Measurements from ENCODE around the gene RFX2.
"Not testable (repeated sequence)": the region's sequence is repeated elsewhere in the genome, so short reads cannot be mapped to it uniquely, and the experiment has no call there.

RFX2 gene

GRCh38 chr19:5993648-5994358, 116.5 kb downstream of the RFX2 start:
- Histone ChIP-seq H3K4me3 (ENCODE audit: low read length) (no peak overlapping the region), H3K4me1 (ENCODE audit: control insufficient read depth, insufficient read depth, low read length) (peaks cover 8% of the 10 kb centered on the region), H3K36me3 (ENCODE audit: control insufficient read depth, insufficient read depth, low read length) (no peaks in the 10 kb centered on the region), H3K9me3 (ENCODE audit: control insufficient read depth, low read length) (no peaks in the 10 kb centered on the region), H3K9ac (ENCODE audit: low read length) (no peak overlapping the region), H3K27me3 (ENCODE audit: control insufficient read depth, insufficient read depth, low read length) (no peaks in the 10 kb centered on the region)

- Histone ChIP-seq H3K4me3 (ENCODE audit: low read length) (no peak overlapping the region), H3K36me3 (ENCODE audit: control insufficient read depth, insufficient read depth, low read length) (no peaks in the 10 kb centered on the region), H3K9me3 (ENCODE audit: control insufficient read depth, low read length) (no peaks in the 10 kb centered on the region), H3K4me1 (ENCODE audit: control insufficient read depth, insufficient read depth, low read length) (peaks cover 8% of the 10 kb centered on the region), H3K27me3 (ENCODE audit: control insufficient read depth, insufficient read depth, low read length) (no peaks in the 10 kb centered on the region), H3K9ac (ENCODE audit: low read length) (no peak overlapping the region)
These were observed 117.1 kb downstream of the RFX2 start for GRCh38 chr19:5993201-5993600.

- Histone ChIP-seq H3K9me3 (ENCODE audit: control insufficient read depth, low read length) (no peaks in the 10 kb centered on the region), H3K36me3 (ENCODE audit: control insufficient read depth, insufficient read depth, low read length) (no peaks in the 10 kb centered on the region), H3K27me3 (ENCODE audit: control insufficient read depth, insufficient read depth, low read length) (no peaks in the 10 kb centered on the region), H3K4me1 (ENCODE audit: control insufficient read depth, insufficient read depth, low read length) (peaks cover 10% of the 10 kb centered on the region), H3K4me3 (ENCODE audit: low read length) (no peak overlapping the region), H3K9ac (ENCODE audit: low read length) (no peak overlapping the region)
These were observed 117.5 kb downstream of the RFX2 start for GRCh38 chr19:5992756-5993155.

- H3K4me1 ChIP-seq (ENCODE audit: control insufficient read depth, insufficient read depth, low read length), result peaks cover 23% of the 10 kb centered on the region
These were observed 119.0 kb downstream of the RFX2 start for GRCh38 chr19:5991244-5991838.

GRCh38 chr19:5990289-5990797, 120.0 kb downstream of the RFX2 start:
- Histone ChIP-seq H3K4me1 (ENCODE audit: control insufficient read depth, insufficient read depth, low read length) (peaks cover 31% of the 10 kb centered on the region), H3K36me3 (ENCODE audit: control insufficient read depth, insufficient read depth, low read length) (no peaks in the 10 kb centered on the region), H3K4me3 (ENCODE audit: low read length) (no peak overlapping the region), H3K9me3 (ENCODE audit: control insufficient read depth, low read length) (no peaks in the 10 kb centered on the region), H3K9ac (ENCODE audit: low read length) (no peak overlapping the region), H3K27me3 (ENCODE audit: control insufficient read depth, insufficient read depth, low read length) (no peaks in the 10 kb centered on the region)

More at GRCh38 chr19:5991244-5991838, 119.0 kb downstream of the RFX2 start:
- no peak overlapping the region for H3K9ac ChIP-seq (ENCODE audit: low read length)
- no peaks in the 10 kb centered on the region for H3K9me3 ChIP-seq (ENCODE audit: control insufficient read depth, low read length)
- no peaks in the 10 kb centered on the region for H3K36me3 ChIP-seq (ENCODE audit: control insufficient read depth, insufficient read depth, low read length)
- no peak overlapping the region for H3K4me3 ChIP-seq (ENCODE audit: low read length)
- H3K27me3 ChIP-seq (ENCODE audit: control insufficient read depth, insufficient read depth, low read length), result no peaks in the 10 kb centered on the region

- Histone ChIP-seq H3K36me3 (ENCODE audit: control insufficient read depth, insufficient read depth, low read length) (no peaks in the 10 kb centered on the region), H3K4me1 (ENCODE audit: control insufficient read depth, insufficient read depth, low read length) (peaks cover 38% of the 10 kb centered on the region), H3K9me3 (ENCODE audit: control insufficient read depth, low read length) (no peaks in the 10 kb centered on the region), H3K4me3 (ENCODE audit: low read length) (no peak overlapping the region), H3K9ac (ENCODE audit: low read length) (no peak overlapping the region), H3K27me3 (ENCODE audit: control insufficient read depth, insufficient read depth, low read length) (no peaks in the 10 kb centered on the region)
These were observed 120.8 kb downstream of the RFX2 start for GRCh38 chr19:5989388-5990074.

- H3K4me3 ChIP-seq (ENCODE audit: low read length), result no peak overlapping the region
- H3K36me3 ChIP-seq (ENCODE audit: control insufficient read depth, insufficient read depth, low read length), result no peaks in the 10 kb centered on the region
- no peak overlapping the region for H3K9ac ChIP-seq (ENCODE audit: low read length)
- H3K27me3 ChIP-seq (ENCODE audit: control insufficient read depth, insufficient read depth, low read length), result no peaks in the 10 kb centered on the region
- no peaks in the 10 kb centered on the region for H3K9me3 ChIP-seq (ENCODE audit: control insufficient read depth, low read length)
- peaks cover 30% of the 10 kb centered on the region for H3K4me1 ChIP-seq (ENCODE audit: control insufficient read depth, insufficient read depth, low read length)
These were observed 121.5 kb downstream of the RFX2 start for GRCh38 chr19:5988517-5989387.

GRCh38 chr19:5987077-5987818, 123.1 kb downstream of the RFX2 start:
- no peaks in the 10 kb centered on the region for H3K36me3 ChIP-seq (ENCODE audit: control insufficient read depth, insufficient read depth, low read length)
- H3K9me3 ChIP-seq (ENCODE audit: control insufficient read depth, low read length), result no peaks in the 10 kb centered on the region
- no peaks in the 10 kb centered on the region for H3K27me3 ChIP-seq (ENCODE audit: control insufficient read depth, insufficient read depth, low read length)
- peak overlapping the region; percentile 37 for H3K4me3 ChIP-seq (ENCODE audit: low read length)
- H3K4me1 ChIP-seq (ENCODE audit: control insufficient read depth, insufficient read depth, low read length), result peaks cover 30% of the 10 kb centered on the region
- peak overlapping the region; percentile 62 for H3K9ac ChIP-seq (ENCODE audit: low read length)

GRCh38 chr19:5985837-5986236, 124.5 kb downstream of the RFX2 start:
- Histone ChIP-seq H3K9ac (ENCODE audit: low read length) (peak overlapping the region; percentile 5), H3K4me1 (ENCODE audit: control insufficient read depth, insufficient read depth, low read length) (peaks cover 30% of the 10 kb centered on the region)
- H3K27me3 ChIP-seq (ENCODE audit: control insufficient read depth, insufficient read depth, low read length); H3K9me3 ChIP-seq (ENCODE audit: control insufficient read depth, low read length); H3K4me3 ChIP-seq (ENCODE audit: low read length); H3K36me3 ChIP-seq (ENCODE audit: control insufficient read depth, insufficient read depth, low read length): not testable (repeated sequence)

- Histone ChIP-seq H3K36me3 (ENCODE audit: control insufficient read depth, insufficient read depth, low read length) (no peaks in the 10 kb centered on the region), H3K9ac (ENCODE audit: low read length) (peak overlapping the region; percentile 5), H3K9me3 (ENCODE audit: control insufficient read depth, low read length) (no peaks in the 10 kb centered on the region), H3K27me3 (ENCODE audit: control insufficient read depth, insufficient read depth, low read length) (no peaks in the 10 kb centered on the region), H3K4me1 (ENCODE audit: control insufficient read depth, insufficient read depth, low read length) (peaks cover 30% of the 10 kb centered on the region), H3K4me3 (ENCODE audit: low read length) (no peak overlapping the region)
These were observed 125.1 kb downstream of the RFX2 start for GRCh38 chr19:5985098-5985783.

- Histone ChIP-seq H3K4me3 (ENCODE audit: low read length) (no peak overlapping the region), H3K27me3 (ENCODE audit: control insufficient read depth, insufficient read depth, low read length) (no peaks in the 10 kb centered on the region), H3K9me3 (ENCODE audit: control insufficient read depth, low read length) (no peaks in the 10 kb centered on the region), H3K9ac (ENCODE audit: low read length) (no peak overlapping the region), H3K36me3 (ENCODE audit: control insufficient read depth, insufficient read depth, low read length) (no peaks in the 10 kb centered on the region), H3K4me1 (ENCODE audit: control insufficient read depth, insufficient read depth, low read length) (peaks cover 30% of the 10 kb centered on the region)
These were observed 125.7 kb downstream of the RFX2 start for GRCh38 chr19:5984600-5984999.

Data from mucosa of stomach (tissue), 1 donor.